ENCODE results near the gene PELI2.
"Not testable (repeated sequence)": the region's sequence is repeated elsewhere in the genome, so short reads cannot be mapped to it uniquely, and the experiment has no call there.

- TF ChIP-seq CTCF (conservative IDR thresholded peaks at IDR 0.05; ENCODE audit: low read depth in 2 of 2); EZH2 (IDR thresholded peaks at IDR 0.05; ENCODE audit: low read depth, unreplicated experiment); CREB1 (CRISPR knock-in tag; IDR thresholded peaks at IDR 0.05; ENCODE audit: low read depth); POLR2AphosphoS5 (IDR thresholded peaks at IDR 0.05; ENCODE audit: low read depth); REST (IDR thresholded peaks at IDR 0.05; ENCODE audit: unreplicated experiment); EZH2phosphoT487 (IDR thresholded peaks at IDR 0.05; ENCODE audit: unreplicated experiment); JUNB (IDR thresholded peaks at IDR 0.05; ENCODE audit: unreplicated experiment); ZNF331 (CRISPR knock-in tag; IDR thresholded peaks at IDR 0.05; ENCODE audit: low read depth); ETS1 (IDR thresholded peaks at IDR 0.05); STAT1 (IDR thresholded peaks at IDR 0.05; ENCODE audit: unreplicated experiment): not testable (repeated sequence)
Measured at GRCh38 chr14:56166579-56166978, 48.4 kb downstream of the PELI2 start.

All from GM23338 (cell line).